PC-9 (cell line): ENCODE results near the gene FOXN1. TPM values are rescaled to one million over a fixed set of nuclear protein-coding genes. Genes with fewer than 3 reads are reported as not detected.
"Not testable (repeated sequence)": the region's sequence is repeated elsewhere in the genome, so short reads cannot be mapped to it uniquely, and the experiment has no call there.

Experiments
- BruUV-seq: library from RNA; stranded (reverse); fragments of 400-500 nt; replicated peaks from 2 replicates; lab custom pipeline; 2021; lab: Mats Ljungman, UMichigan
- CTCF ChIA-PET: fragments of 300-600 bp; sonication (Branson Sonifier 250); formaldehyde crosslinking; loops from one replicate; lab custom pipeline; 2022; ENCODE audit warnings: antibody characterized with exemption; lab: Charles Lee
- POLR2A ChIA-PET: fragments of 300-600 bp; sonication (Branson Sonifier 250); formaldehyde crosslinking; loops from one replicate; lab custom pipeline; 2022; ENCODE audit warnings: antibody characterized with exemption; ENCODE audit not compliant: unreplicated experiment; lab: Charles Lee
- DNase-seq, 2 experiments: peaks; one replicate each; pipeline versions ENCODE4 v3.0.0 to v3.0.0-alpha.2; 2015 to 2022; ENCODE audit warnings: mixed read lengths in 1 of 2
- H2AFZ ChIP-seq: fragments of 200-600 bp; sonication (generic); 2 replicates; pipeline ENCODE4 v1.8.1; 2017; ENCODE audit warnings: antibody characterized with exemption
- H3F3A ChIP-seq: fragments of 200-600 bp; sonication (generic); 2 replicates; pipeline ENCODE4 v1.8.1; 2017; ENCODE audit warnings: antibody characterized with exemption, mild to moderate bottlenecking, low read depth; ENCODE audit not compliant: insufficient read depth
- H3K27ac ChIP-seq: fragments of 200-600 bp; sonication (generic); 2 replicates; pipeline ENCODE4 v1.6.1; 2016; ENCODE audit warnings: mixed run types
- H3K27me3 ChIP-seq: fragments of 200-600 bp; sonication (generic); 2 replicates; pipeline ENCODE4 v1.6.1; 2016; ENCODE audit warnings: low read depth, mixed run types; ENCODE audit not compliant: insufficient read depth
- H3K36me3 ChIP-seq: fragments of 200-600 bp; sonication (generic); 2 replicates; pipeline ENCODE4 v1.6.1; 2016; ENCODE audit warnings: low read depth, mixed run types
- H3K4me1 ChIP-seq: fragments of 200-600 bp; sonication (generic); replicated peaks from 2 replicates; pipeline ENCODE4 v1.6.1; 2016; ENCODE audit warnings: mixed run types; ENCODE audit not compliant: insufficient read depth
- H3K4me2 ChIP-seq: fragments of 200-600 bp; sonication (generic); 2 replicates; pipeline ENCODE4 v1.6.1; 2017; ENCODE audit warnings: mixed run types
- H3K4me3 ChIP-seq: fragments of 200-600 bp; sonication (generic); 2 replicates; pipeline ENCODE4 v1.6.1; 2016; ENCODE audit warnings: mixed run types
- H3K79me2 ChIP-seq: fragments of 200-600 bp; sonication (generic); 2 replicates; pipeline ENCODE4 v1.6.1; 2017; ENCODE audit warnings: low read depth, mixed run types
- H3K9me2 ChIP-seq: fragments of 200-600 bp; sonication (generic); 2 replicates; pipeline ENCODE4 v1.8.1; 2017; ENCODE audit warnings: mild to moderate bottlenecking; ENCODE audit not compliant: insufficient read depth
- H3K9me3 ChIP-seq: fragments of 200-600 bp; sonication (generic); 2 replicates; pipeline ENCODE4 v1.8.1; 2016; ENCODE audit warnings: low read depth; ENCODE audit not compliant: insufficient read depth
- H4K20me1 ChIP-seq: fragments of 200-600 bp; sonication (generic); 2 replicates; pipeline ENCODE4 v1.8.1; 2017; ENCODE audit not compliant: insufficient read depth
- EZH2 ChIP-seq: fragments of 200-600 bp; sonication (generic); IDR thresholded peaks from 2 replicates; pipeline ENCODE4 v1.8.0; 2017; ENCODE audit warnings: antibody characterized with exemption, low read depth
- intact Hi-C: fragments of 100-400 bp; cut with micrococcal nuclease; formaldehyde crosslinking; loops from one replicate; pipeline ENCODE4 v1.10.0; 2022; ENCODE audit not compliant: unreplicated experiment
- total RNA-seq: library from RNA; stranded (reverse); gene quantifications from 2 replicates; pipeline ENCODE4 v1.2.3, GENCODE V29; 2021
- TF ChIP-seq, protein P1 (sequence below): fragments of 200-600 bp; sonication (generic); conservative IDR thresholded peaks from 2 replicates; pipeline ENCODE4 v1.6.1; 2017; ENCODE audit warnings: mixed run types, antibody characterized with exemption, mild to moderate bottlenecking, moderate library complexity

The FOXN1 gene
- total RNA-seq, 1 experiment from 2014 or later, result not detected

DNA sequence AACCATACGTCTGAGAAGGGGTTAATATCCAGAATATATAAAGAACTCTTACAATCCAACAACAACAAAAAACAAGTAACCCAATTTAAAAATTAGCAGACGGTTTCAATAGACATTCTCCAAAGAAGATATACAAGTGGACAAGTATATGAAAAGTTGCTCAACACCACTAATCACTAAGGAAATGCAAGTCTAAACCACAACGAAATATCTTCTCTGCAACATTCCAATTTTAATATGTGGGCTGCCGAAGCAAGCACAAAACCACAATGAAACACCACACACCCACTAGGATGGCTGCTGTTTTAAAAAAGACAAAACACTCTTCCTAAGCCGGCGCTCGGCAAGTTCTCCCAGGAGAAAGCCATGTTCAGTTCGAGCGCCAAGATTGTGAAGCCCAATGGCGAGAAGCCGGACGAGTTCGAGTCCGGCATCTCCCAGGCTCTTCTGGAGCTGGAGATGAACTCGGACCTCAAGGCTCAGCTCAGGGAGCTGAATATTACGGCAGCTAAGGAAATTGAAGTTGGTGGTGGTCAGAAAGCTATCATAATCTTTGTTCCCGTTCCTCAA, 38.6 kb upstream of the FOXN1 start:
- Histone ChIP-seq H2AFZ (no peak overlapping the region), H3K27me3 (no peaks in the 10 kb centered on the region), H3F3A (peaks cover 10% of the 10 kb centered on the region; the same call in 1 of the 2 replicates), H3K9me2 (no peaks in the 10 kb centered on the region), H3K4me3 (no peak overlapping the region), H3K27ac (no peak overlapping the region), H4K20me1 (no peaks in the 10 kb centered on the region; the same call in 1 of the 2 replicates), H3K4me1 (peaks cover 6% of the 10 kb centered on the region; the same call in 1 of the 2 replicates), H3K9me3 (no peaks in the 10 kb centered on the region; the same call in 1 of the 2 replicates), H3K79me2 (no peaks in the 10 kb centered on the region), H3K36me3 (no peaks in the 10 kb centered on the region), H3K4me2 (no peak overlapping the region)
- DNase-seq, result no peak
- intact Hi-C loops, result no loop called here
- TF ChIP-seq, protein P1, sequence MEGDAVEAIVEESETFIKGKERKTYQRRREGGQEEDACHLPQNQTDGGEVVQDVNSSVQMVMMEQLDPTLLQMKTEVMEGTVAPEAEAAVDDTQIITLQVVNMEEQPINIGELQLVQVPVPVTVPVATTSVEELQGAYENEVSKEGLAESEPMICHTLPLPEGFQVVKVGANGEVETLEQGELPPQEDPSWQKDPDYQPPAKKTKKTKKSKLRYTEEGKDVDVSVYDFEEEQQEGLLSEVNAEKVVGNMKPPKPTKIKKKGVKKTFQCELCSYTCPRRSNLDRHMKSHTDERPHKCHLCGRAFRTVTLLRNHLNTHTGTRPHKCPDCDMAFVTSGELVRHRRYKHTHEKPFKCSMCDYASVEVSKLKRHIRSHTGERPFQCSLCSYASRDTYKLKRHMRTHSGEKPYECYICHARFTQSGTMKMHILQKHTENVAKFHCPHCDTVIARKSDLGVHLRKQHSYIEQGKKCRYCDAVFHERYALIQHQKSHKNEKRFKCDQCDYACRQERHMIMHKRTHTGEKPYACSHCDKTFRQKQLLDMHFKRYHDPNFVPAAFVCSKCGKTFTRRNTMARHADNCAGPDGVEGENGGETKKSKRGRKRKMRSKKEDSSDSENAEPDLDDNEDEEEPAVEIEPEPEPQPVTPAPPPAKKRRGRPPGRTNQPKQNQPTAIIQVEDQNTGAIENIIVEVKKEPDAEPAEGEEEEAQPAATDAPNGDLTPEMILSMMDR, result no peak
- TF ChIP-seq EZH2, result no peak
- POLR2A ChIA-PET, result no interaction called here
- CTCF ChIA-PET, result no interaction called here
- no TSS peak for BruUV-seq

DNA sequence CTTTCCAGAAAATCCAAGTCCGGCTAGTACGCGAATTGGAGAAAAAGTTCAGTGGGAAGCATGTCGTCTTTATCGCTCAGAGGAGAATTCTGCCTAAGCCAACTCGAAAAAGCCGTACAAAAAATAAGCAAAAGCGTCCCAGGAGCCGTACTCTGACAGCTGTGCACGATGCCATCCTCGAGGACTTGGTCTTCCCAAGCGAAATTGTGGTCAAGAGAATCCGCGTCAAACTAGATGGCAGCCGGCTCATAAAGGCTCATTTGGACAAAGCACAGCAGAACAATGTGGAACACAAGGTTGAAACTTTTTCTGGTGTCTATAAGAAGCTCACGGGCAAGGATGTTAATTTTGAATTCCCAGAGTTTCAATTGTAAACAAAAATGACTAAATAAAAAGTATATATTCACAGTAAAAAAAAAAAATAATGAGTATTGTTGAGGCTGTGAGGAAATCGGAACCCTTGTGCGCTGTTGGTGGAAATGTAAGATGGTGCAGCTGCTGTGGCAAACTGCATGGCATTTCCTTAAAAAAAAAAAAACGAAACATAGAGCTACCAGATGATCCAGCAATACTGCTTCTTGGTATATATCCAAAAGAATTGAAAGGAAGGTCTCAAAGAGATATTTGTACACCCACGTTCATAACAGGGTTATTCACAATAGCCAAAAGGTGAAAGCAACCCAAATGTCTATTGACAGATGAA, 38.0 kb upstream of the FOXN1 start:
- H3K27ac ChIP-seq, H3K4me1 ChIP-seq, CTCF ChIA-PET, intact Hi-C loops, DNase-seq, H3K4me2 ChIP-seq, H3K9me2 ChIP-seq, H3K79me2 ChIP-seq, H2AFZ ChIP-seq, H3K27me3 ChIP-seq, BruUV-seq, H3K36me3 ChIP-seq, H3K9me3 ChIP-seq, POLR2A ChIA-PET, H3K4me3 ChIP-seq, H4K20me1 ChIP-seq: not testable (repeated sequence)
- peaks cover 10% of the 10 kb centered on the region; the same call in 1 of the 2 replicates for H3F3A ChIP-seq

DNA sequence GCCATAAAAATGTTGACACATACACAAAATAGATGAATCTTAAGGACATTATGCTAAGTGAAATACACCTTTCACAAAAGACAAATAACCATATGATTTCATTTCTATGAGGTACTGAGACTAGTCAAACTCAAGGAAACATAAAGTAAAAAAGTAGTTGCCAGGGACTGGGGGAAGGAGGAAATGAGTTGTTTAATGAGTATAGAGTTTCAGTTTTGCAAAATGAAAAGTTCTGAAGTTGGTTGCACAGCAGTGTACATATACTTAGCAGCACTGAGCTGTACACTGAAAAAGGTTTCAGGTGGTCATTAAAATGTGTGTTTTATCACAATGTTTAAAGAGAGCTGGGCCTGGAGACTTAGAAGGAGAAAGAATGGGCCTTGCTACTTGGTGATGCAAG, 37.4 kb upstream of the FOXN1 start:
- no peaks in the 10 kb centered on the region; the same call in 1 of the 2 replicates for H3K9me3 ChIP-seq
- POLR2A ChIA-PET, result no interaction called here
- DNase-seq, result no peak
- H3K27ac ChIP-seq, result no peak overlapping the region
- H2AFZ ChIP-seq, result no peak overlapping the region
- H4K20me1 ChIP-seq, result no peaks in the 10 kb centered on the region; the same call in 1 of the 2 replicates
- CTCF ChIA-PET, result no interaction called here
- no peak for TF ChIP-seq EZH2
- TF ChIP-seq, protein P1, result no peak
- peaks cover 10% of the 10 kb centered on the region; the same call in 1 of the 2 replicates for H3F3A ChIP-seq
- BruUV-seq, result no TSS peak
- intact Hi-C loops, result no loop called here
- no peaks in the 10 kb centered on the region for H3K79me2 ChIP-seq
- H3K36me3 ChIP-seq, result no peaks in the 10 kb centered on the region
- H3K4me2 ChIP-seq, result no peak overlapping the region
- no peaks in the 10 kb centered on the region for H3K9me2 ChIP-seq
- no peaks in the 10 kb centered on the region for H3K27me3 ChIP-seq
- H3K4me3 ChIP-seq, result no peak overlapping the region
- peaks cover 6% of the 10 kb centered on the region; the same call in 1 of the 2 replicates for H3K4me1 ChIP-seq
